ENCODE data around the gene USP12. TPM values are rescaled to one million over a fixed set of nuclear protein-coding genes. Genes with fewer than 3 reads are reported as not detected.

Gene USP12
- total and polyA plus RNA-seq, 4 donors, result 5.7 to 43.7 (median 11.9) TPM

- TF ChIP-seq REST (IDR thresholded peaks at IDR 0.05) (no peak), EGR1 (IDR thresholded peaks at IDR 0.05; ENCODE audit: low read depth in 2 of 2) (no peak), NR2F2 (IDR thresholded peaks at IDR 0.05) (no peak)
Observed at GRCh38 chr13:27054760-27055159, 116.9 kb downstream of the USP12 start (continued).

- Histone ChIP-seq H3K9me3 (ENCODE audit: control insufficient read depth in 4 of 4, low read length in 3 of 4) (peaks cover 0 to 4% (median 0%) of the 10 kb centered on the region in 4 donors), H3K36me3 (ENCODE audit: control insufficient read depth in 4 of 4, insufficient read depth in 3 of 4, low read depth in 1 of 4, low read length in 3 of 4) (no peaks in the 10 kb centered on the region), H3K27me3 (ENCODE audit: control insufficient read depth in 4 of 4, insufficient read depth in 4 of 4, low read length in 3 of 4) (no peaks in the 10 kb centered on the region), H3K27ac (ENCODE audit: low read depth in 1 of 2, low read length in 2 of 2) (no peak overlapping the region), H3K4me3 (ENCODE audit: low read depth in 1 of 3, low read length in 3 of 3) (no peak overlapping the region), H3K9ac (ENCODE audit: low read depth in 1 of 2, low read length in 2 of 2) (no peak overlapping the region), H3K4me1 (ENCODE audit: control insufficient read depth in 4 of 4, insufficient read depth in 4 of 4, low read length in 3 of 4) (no peaks in the 10 kb centered on the region)
- DNase-seq (ENCODE audit: low spot score), result no peak
- WGBS, result 86% methylated on average over 6 of the region's 6 CpGs
- TF ChIP-seq GABPA (IDR thresholded peaks at IDR 0.05 in 1 of 2, conservative IDR thresholded peaks at IDR 0.05 in 1 of 2), result no peak
- no peak for TF ChIP-seq JUND (IDR thresholded peaks at IDR 0.05)
Observed at GRCh38 chr13:27053902-27054595, 117.6 kb downstream of the USP12 start.

- TF ChIP-seq FOXA2 (IDR thresholded peaks at IDR 0.05) (no peak), REST (IDR thresholded peaks at IDR 0.05) (no peak), SP1 (IDR thresholded peaks at IDR 0.05) (no peak), YY1 (IDR thresholded peaks at IDR 0.05) (no peak), JUND (IDR thresholded peaks at IDR 0.05) (no peak), GABPA (IDR thresholded peaks at IDR 0.05 in 1 of 2, conservative IDR thresholded peaks at IDR 0.05 in 1 of 2) (no peak), ZBTB33 (IDR thresholded peaks at IDR 0.05) (no peak), CTCF (IDR thresholded peaks at IDR 0.05; ENCODE audit: low read depth, low read length, missing input control) (no peak), HNF4G (IDR thresholded peaks at IDR 0.05) (no peak), ATF3 (IDR thresholded peaks at IDR 0.05) (no peak)
- H3K4me3 ChIP-seq (ENCODE audit: low read depth in 1 of 3, low read length in 3 of 3), result no peak overlapping the region
- DNase-seq (ENCODE audit: low spot score), result no peak
- no peaks in the 10 kb centered on the region for H3K27me3 ChIP-seq (ENCODE audit: control insufficient read depth in 4 of 4, insufficient read depth in 4 of 4, low read length in 3 of 4)
- H3K36me3 ChIP-seq (ENCODE audit: control insufficient read depth in 4 of 4, insufficient read depth in 3 of 4, low read depth in 1 of 4, low read length in 3 of 4), result no peaks in the 10 kb centered on the region
- no peak overlapping the region for H3K9ac ChIP-seq (ENCODE audit: low read depth in 1 of 2, low read length in 2 of 2)
- H3K27ac ChIP-seq (ENCODE audit: low read depth in 1 of 2, low read length in 2 of 2), result no peak overlapping the region
- H3K9me3 ChIP-seq (ENCODE audit: control insufficient read depth in 4 of 4, low read length in 3 of 4), result peaks cover 0 to 4% (median 0%) of the 10 kb centered on the region in 4 donors
- H3K4me1 ChIP-seq (ENCODE audit: control insufficient read depth in 4 of 4, insufficient read depth in 4 of 4, low read length in 3 of 4), result no peaks in the 10 kb centered on the region
- 63% methylated on average over 10 of the region's 10 CpGs for WGBS
Observed at GRCh38 chr13:27053210-27053884, 118.3 kb downstream of the USP12 start.

All from liver (tissue), 9 donors.